HCT116 (cell line): ENCODE measurements around the gene CDH4. TPM values are rescaled to one million over a fixed set of nuclear protein-coding genes. Genes with fewer than 3 reads are reported as not detected.

Experiments used
- ATAC-seq: fragments of 200-7000 bp; cut with Tn5 transposase; 2 replicates; pipeline ENCODE4 v1.9.1; 2020; ENCODE audit warnings: mild to moderate bottlenecking, moderate library complexity
- BruUV-seq: library from RNA; stranded (reverse); fragments of 400-500 nt; replicated peaks from 2 replicates; lab custom pipeline; 2021; lab: Mats Ljungman, UMichigan
- CTCF ChIA-PET: fragments of 300-600 bp; sonication (Branson Sonifier 250); formaldehyde crosslinking; loops from one replicate; lab custom pipeline; 2021; ENCODE audit warnings: antibody characterized with exemption; lab: Charles Lee
- POLR2A ChIA-PET: fragments of 300-600, 350-600 bp; sonication (Branson Sonifier 250); formaldehyde crosslinking; loops from one replicate; lab custom pipeline; 2021; ENCODE audit warnings: antibody characterized with exemption; lab: Charles Lee
- RAD21 ChIA-PET, 2 experiments: fragments of 300-600 bp; sonication (Branson Sonifier 250); formaldehyde crosslinking; loops; one replicate each; lab custom pipeline; 2023; ENCODE audit warnings: low total read pairs in 2 of 2; ENCODE audit not compliant: uncharacterized antibody in 2 of 2, unreplicated experiment in 2 of 2, low non-redundant PET in 1 of 2; lab: Charles Lee
- DNase-seq: peaks from one replicate; pipeline ENCODE4 v3.0.0-alpha.2; 2010; ENCODE audit warnings: low read depth, low spot score
- H2AFZ ChIP-seq: fragments of 200-600 bp; shearing (Covaris generic), sonication (generic); 2 replicates; pipeline ENCODE4 v1.6.1; 2017; ENCODE audit warnings: low read depth, mixed run types, mixed read lengths, antibody characterized with exemption, low read length; ENCODE audit not compliant: poor library complexity, severe bottlenecking
- H3K27ac ChIP-seq: 2 replicates; pipeline ENCODE4 v1.5.1; 2012; ENCODE audit warnings: low read depth, low read length
- H3K27me3 ChIP-seq: fragments of 200-600 bp; sonication (generic); 2 replicates; pipeline ENCODE4 v1.6.1; 2016; ENCODE audit warnings: mixed run types, low read length, mixed read lengths; ENCODE audit not compliant: insufficient read depth
- H3K36me3 ChIP-seq, 2 experiments: fragments of 200-500 bp in 1 of 2; fragments of 200-600 bp in 1 of 2; sonication (Bioruptor generic) in 1 of 2; sonication (generic) in 1 of 2; 2 replicates each; pipeline versions ENCODE4 v1.5.1 to v1.6.1; 2014 to 2016; ENCODE audit warnings: low read length in 2 of 2, inconsistent platforms in 1 of 2, mixed read lengths in 1 of 2, mixed run types in 1 of 2; ENCODE audit not compliant: insufficient read depth in 2 of 2, control insufficient read depth in 1 of 2
- H3K4me1 ChIP-seq, 2 experiments: fragments of 200-600 bp in 1 of 2; sonication (generic) in 1 of 2; 2 replicates each; pipeline versions ENCODE4 v1.5.1 to v1.6.1; 2012 to 2017; ENCODE audit warnings: low read length in 2 of 2, inconsistent platforms in 1 of 2, mild to moderate bottlenecking in 1 of 2, mixed read lengths in 1 of 2, mixed run types in 1 of 2, moderate library complexity in 1 of 2; ENCODE audit not compliant: insufficient read depth in 2 of 2, control insufficient read depth in 1 of 2
- H3K4me2 ChIP-seq: fragments of 200-600 bp; sonication (generic); 2 replicates; pipeline ENCODE4 v1.6.1; 2017; ENCODE audit warnings: mixed run types, low read length, mixed read lengths
- H3K4me3 ChIP-seq, 2 experiments: fragments of 200-600 bp in 1 of 2; sonication (generic) in 1 of 2; replicated peaks in 1 of 2; 2 replicates each; pipeline ENCODE4 v1.5.1; 2011 to 2016; ENCODE audit warnings: low read length in 2 of 2, control low read depth in 1 of 2, low read depth in 1 of 2, mild to moderate bottlenecking in 1 of 2, mixed read lengths in 1 of 2, mixed run types in 1 of 2
- H3K79me2 ChIP-seq: fragments of 200-600 bp; sonication (generic); 2 replicates; pipeline ENCODE4 v1.6.1; 2017; ENCODE audit warnings: mild to moderate bottlenecking, mixed run types, low read length, moderate library complexity, mixed read lengths; ENCODE audit not compliant: insufficient read depth
- H3K9ac ChIP-seq: fragments of 200-600 bp; sonication (generic); 2 replicates; pipeline ENCODE4 v1.6.1; 2016; ENCODE audit warnings: low read length, mixed read lengths
- H3K9me2 ChIP-seq: fragments of 200-600 bp; sonication (generic), shearing (Covaris generic); 2 replicates; pipeline ENCODE4 v1.6.1; 2017; ENCODE audit warnings: mixed run types, mild to moderate bottlenecking, moderate library complexity; ENCODE audit not compliant: insufficient read depth
- H3K9me3 ChIP-seq, 2 experiments: fragments of 200-500 bp in 1 of 2; fragments of 200-600 bp in 1 of 2; sonication (Bioruptor generic) in 1 of 2; sonication (generic) in 1 of 2; 2 replicates each; pipeline ENCODE4 v1.6.1; 2014 to 2017; ENCODE audit warnings: low read length in 2 of 2, mixed read lengths in 2 of 2, inconsistent platforms in 1 of 2, low read depth in 1 of 2, mild to moderate bottlenecking in 1 of 2, mixed run types in 1 of 2, moderate library complexity in 1 of 2; ENCODE audit not compliant: control insufficient read depth in 1 of 2, insufficient read depth in 1 of 2
- H4K20me1 ChIP-seq: fragments of 200-600 bp; sonication (generic), shearing (Covaris generic); 2 replicates; pipeline ENCODE4 v1.6.1; 2017; ENCODE audit warnings: mixed run types, mild to moderate bottlenecking, moderate library complexity; ENCODE audit not compliant: insufficient read depth
- CBX3 ChIP-seq: IDR thresholded peaks from 2 replicates; pipeline ENCODE4 v1.6.1; 2012; ENCODE audit warnings: low read depth
- EGR1 ChIP-seq: IDR thresholded peaks from 2 replicates; pipeline ENCODE4 v1.6.1; 2012; ENCODE audit warnings: low read depth
- ELF1 ChIP-seq: IDR thresholded peaks from 2 replicates; pipeline ENCODE4 v1.6.1; 2012; ENCODE audit warnings: low read depth, borderline replicate concordance
- FOSL1 ChIP-seq: IDR thresholded peaks from 2 replicates; pipeline ENCODE4 v1.6.1; 2012; ENCODE audit warnings: low read depth
- POLR2A ChIP-seq: IDR thresholded peaks from 2 replicates; pipeline ENCODE4 v1.7.0; 2011; ENCODE audit warnings: borderline replicate concordance; ENCODE audit not compliant: insufficient read depth, insufficient read length; ENCODE audit errors: extremely low read depth
- POLR2AphosphoS5 ChIP-seq: IDR thresholded peaks from 2 replicates; pipeline ENCODE4 v1.6.1; 2011; ENCODE audit warnings: mild to moderate bottlenecking, low read depth, low read length, moderate library complexity
- RAD21 ChIP-seq: IDR thresholded peaks from 2 replicates; pipeline ENCODE4 v1.6.1; 2012; ENCODE audit warnings: low read depth, mild to moderate bottlenecking
- SIN3A ChIP-seq: IDR thresholded peaks from 2 replicates; pipeline ENCODE4 v1.6.1; 2012; ENCODE audit warnings: low read depth
- SP1 ChIP-seq: IDR thresholded peaks from 2 replicates; pipeline ENCODE4 v1.6.1; 2012; ENCODE audit warnings: low read depth
- SRF ChIP-seq: IDR thresholded peaks from 2 replicates; pipeline ENCODE4 v1.6.1; 2012; ENCODE audit warnings: low read depth
- YY1 ChIP-seq: IDR thresholded peaks from 2 replicates; pipeline ENCODE4 v1.6.1; 2011; ENCODE audit warnings: low read length, low read depth, moderate library complexity, mild to moderate bottlenecking; ENCODE audit not compliant: insufficient replicate concordance; ENCODE audit errors: extremely low read depth
- ZFX ChIP-seq: fragments of 450-650 bp; IDR thresholded peaks from 2 replicates; pipeline ENCODE4 v1.6.1; 2017
- ZNF274 ChIP-seq: fragments of 200-500 bp; sonication (Bioruptor generic); IDR thresholded peaks from 2 replicates; pipeline ENCODE4 v1.6.1; 2014; ENCODE audit warnings: mild to moderate bottlenecking, low read depth, low read length, inconsistent platforms
- intact Hi-C: fragments of 100-400 bp; cut with micrococcal nuclease; formaldehyde crosslinking; loops from 2 replicates; pipeline ENCODE4 v1.10.0; 2022
- total RNA-seq: library from RNA; stranded (reverse); gene quantifications from one replicate; pipeline ENCODE4 v1.2.1, GENCODE V29; 2021; ENCODE audit not compliant: unreplicated experiment
- TF ChIP-seq, protein P1 (sequence below): IDR thresholded peaks from 2 replicates; pipeline ENCODE4 v1.6.1; 2012
- TF ChIP-seq, protein P2 (sequence below): IDR thresholded peaks from 2 replicates; pipeline ENCODE4 v1.6.1; 2012
- TF ChIP-seq, protein P3 (sequence below): IDR thresholded peaks from 2 replicates; pipeline ENCODE4 v1.6.1; 2011; ENCODE audit warnings: mild to moderate bottlenecking, low read length, moderate library complexity; ENCODE audit not compliant: insufficient replicate concordance; ENCODE audit errors: extremely low read depth
- TF ChIP-seq, protein P4 (sequence below), 3 experiments: fragments of 200-600 bp in 1 of 3; sonication (generic) in 1 of 3; IDR thresholded peaks in 2 of 3; conservative IDR thresholded peaks in 1 of 3; 2 replicates each; pipeline ENCODE4 v1.5.1; 2012 to 2017; ENCODE audit warnings: low read depth in 2 of 3, low read length in 2 of 3, antibody characterized with exemption in 1 of 3, borderline replicate concordance in 1 of 3, control low read depth in 1 of 3, mild to moderate bottlenecking in 1 of 3, mixed read lengths in 1 of 3, mixed run types in 1 of 3, moderate library complexity in 1 of 3; ENCODE audit not compliant: insufficient read depth in 1 of 3
- TF ChIP-seq, protein P5 (sequence below): IDR thresholded peaks from 2 replicates; pipeline ENCODE4 v1.6.1; 2012; ENCODE audit warnings: low read depth

The CDH4 gene
- total RNA-seq, 1 experiment from 2014 or later: not detected

DNA sequence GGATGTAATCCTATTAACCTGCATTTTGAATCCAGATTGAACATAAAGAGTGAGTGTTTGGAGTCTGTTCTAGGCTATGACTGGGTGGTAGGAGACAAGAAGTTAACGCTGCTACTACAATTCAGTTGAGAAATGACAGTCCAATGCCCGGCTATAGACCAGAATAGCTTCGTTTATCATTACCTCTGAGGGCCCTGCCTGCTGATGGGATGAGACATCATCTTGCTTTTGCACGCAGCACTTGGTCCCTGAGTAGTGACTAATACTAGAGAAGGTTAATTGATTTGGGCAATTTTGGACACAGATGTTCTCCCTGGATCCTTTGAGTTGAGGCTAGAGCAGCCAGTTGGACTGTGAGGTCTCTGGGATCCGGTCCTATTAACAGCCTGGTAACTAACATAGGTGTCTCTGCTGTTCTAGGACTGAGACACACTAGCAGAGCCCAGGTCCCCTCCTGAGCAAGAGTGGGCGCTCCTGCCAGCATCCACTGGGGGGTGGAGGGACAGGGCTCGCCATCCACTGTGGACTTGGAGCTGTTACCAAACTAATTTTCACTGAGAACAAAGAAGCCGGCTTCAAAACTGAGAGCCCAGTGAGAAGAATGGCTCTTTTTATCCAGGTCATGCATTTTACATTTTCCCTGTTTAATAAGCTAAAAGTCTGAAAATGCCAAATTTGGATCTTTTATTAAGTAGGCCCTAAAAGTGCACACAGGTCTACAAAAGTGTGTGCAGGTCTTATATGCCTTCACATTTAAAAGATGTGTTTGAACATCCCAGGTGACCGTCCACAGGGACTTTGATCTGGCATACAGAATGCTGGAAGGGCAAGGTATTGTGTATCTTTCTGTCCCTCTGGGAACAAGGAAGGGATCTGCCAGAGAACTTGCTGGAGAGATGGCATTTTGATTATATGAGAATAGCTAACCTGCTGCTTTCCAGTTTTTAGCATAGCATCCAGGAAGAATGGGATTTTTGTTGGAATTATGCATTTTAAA lies 212.5 kb downstream of the CDH4 start:
- no peaks in the 10 kb centered on the region for H3K36me3 ChIP-seq
- BruUV-seq: no TSS peak
- no peak overlapping the region for H3K27ac ChIP-seq
- POLR2A ChIA-PET: no interaction called here
- no peak for ATAC-seq
- no peaks in the 10 kb centered on the region for H3K4me1 ChIP-seq
- no peak overlapping the region for H3K9ac ChIP-seq
- no peak overlapping the region for H2AFZ ChIP-seq
- no peak overlapping the region for H3K4me3 ChIP-seq
- CTCF ChIA-PET: no interaction called here
- RAD21 ChIA-PET: no interaction called here
- no peaks in the 10 kb centered on the region for H4K20me1 ChIP-seq
- H3K27me3 ChIP-seq: no peaks in the 10 kb centered on the region
- TF ChIP-seq EGR1: no peak
- no peak for TF ChIP-seq CBX3
- TF ChIP-seq SIN3A: no peak
- TF ChIP-seq FOSL1: no peak
- TF ChIP-seq POLR2AphosphoS5: no peak
- TF ChIP-seq RAD21: no peak
- no peak for TF ChIP-seq ELF1
- TF ChIP-seq ZNF274: no peak
- no peak for TF ChIP-seq SRF
- TF ChIP-seq, protein P1, sequence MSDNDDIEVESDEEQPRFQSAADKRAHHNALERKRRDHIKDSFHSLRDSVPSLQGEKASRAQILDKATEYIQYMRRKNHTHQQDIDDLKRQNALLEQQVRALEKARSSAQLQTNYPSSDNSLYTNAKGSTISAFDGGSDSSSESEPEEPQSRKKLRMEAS: no peak
- TF ChIP-seq, protein P2, sequence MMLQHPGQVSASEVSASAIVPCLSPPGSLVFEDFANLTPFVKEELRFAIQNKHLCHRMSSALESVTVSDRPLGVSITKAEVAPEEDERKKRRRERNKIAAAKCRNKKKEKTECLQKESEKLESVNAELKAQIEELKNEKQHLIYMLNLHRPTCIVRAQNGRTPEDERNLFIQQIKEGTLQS: no peak
- TF ChIP-seq YY1: no peak
- TF ChIP-seq, protein P3, sequence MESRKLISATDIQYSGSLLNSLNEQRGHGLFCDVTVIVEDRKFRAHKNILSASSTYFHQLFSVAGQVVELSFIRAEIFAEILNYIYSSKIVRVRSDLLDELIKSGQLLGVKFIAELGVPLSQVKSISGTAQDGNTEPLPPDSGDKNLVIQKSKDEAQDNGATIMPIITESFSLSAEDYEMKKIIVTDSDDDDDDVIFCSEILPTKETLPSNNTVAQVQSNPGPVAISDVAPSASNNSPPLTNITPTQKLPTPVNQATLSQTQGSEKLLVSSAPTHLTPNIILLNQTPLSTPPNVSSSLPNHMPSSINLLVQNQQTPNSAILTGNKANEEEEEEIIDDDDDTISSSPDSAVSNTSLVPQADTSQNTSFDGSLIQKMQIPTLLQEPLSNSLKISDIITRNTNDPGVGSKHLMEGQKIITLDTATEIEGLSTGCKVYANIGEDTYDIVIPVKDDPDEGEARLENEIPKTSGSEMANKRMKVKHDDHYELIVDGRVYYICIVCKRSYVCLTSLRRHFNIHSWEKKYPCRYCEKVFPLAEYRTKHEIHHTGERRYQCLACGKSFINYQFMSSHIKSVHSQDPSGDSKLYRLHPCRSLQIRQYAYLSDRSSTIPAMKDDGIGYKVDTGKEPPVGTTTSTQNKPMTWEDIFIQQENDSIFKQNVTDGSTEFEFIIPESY: no peak
- TF ChIP-seq, protein P4, sequence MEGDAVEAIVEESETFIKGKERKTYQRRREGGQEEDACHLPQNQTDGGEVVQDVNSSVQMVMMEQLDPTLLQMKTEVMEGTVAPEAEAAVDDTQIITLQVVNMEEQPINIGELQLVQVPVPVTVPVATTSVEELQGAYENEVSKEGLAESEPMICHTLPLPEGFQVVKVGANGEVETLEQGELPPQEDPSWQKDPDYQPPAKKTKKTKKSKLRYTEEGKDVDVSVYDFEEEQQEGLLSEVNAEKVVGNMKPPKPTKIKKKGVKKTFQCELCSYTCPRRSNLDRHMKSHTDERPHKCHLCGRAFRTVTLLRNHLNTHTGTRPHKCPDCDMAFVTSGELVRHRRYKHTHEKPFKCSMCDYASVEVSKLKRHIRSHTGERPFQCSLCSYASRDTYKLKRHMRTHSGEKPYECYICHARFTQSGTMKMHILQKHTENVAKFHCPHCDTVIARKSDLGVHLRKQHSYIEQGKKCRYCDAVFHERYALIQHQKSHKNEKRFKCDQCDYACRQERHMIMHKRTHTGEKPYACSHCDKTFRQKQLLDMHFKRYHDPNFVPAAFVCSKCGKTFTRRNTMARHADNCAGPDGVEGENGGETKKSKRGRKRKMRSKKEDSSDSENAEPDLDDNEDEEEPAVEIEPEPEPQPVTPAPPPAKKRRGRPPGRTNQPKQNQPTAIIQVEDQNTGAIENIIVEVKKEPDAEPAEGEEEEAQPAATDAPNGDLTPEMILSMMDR (IDR thresholded peaks at IDR 0.05 in 2 of 3, conservative IDR thresholded peaks at IDR 0.05 in 1 of 3; ENCODE audit: borderline replicate concordance in 1 of 3, insufficient read depth in 1 of 3, low read depth in 2 of 3, low read length in 2 of 3): no peak
- no peak for TF ChIP-seq POLR2A
- TF ChIP-seq, protein P5, sequence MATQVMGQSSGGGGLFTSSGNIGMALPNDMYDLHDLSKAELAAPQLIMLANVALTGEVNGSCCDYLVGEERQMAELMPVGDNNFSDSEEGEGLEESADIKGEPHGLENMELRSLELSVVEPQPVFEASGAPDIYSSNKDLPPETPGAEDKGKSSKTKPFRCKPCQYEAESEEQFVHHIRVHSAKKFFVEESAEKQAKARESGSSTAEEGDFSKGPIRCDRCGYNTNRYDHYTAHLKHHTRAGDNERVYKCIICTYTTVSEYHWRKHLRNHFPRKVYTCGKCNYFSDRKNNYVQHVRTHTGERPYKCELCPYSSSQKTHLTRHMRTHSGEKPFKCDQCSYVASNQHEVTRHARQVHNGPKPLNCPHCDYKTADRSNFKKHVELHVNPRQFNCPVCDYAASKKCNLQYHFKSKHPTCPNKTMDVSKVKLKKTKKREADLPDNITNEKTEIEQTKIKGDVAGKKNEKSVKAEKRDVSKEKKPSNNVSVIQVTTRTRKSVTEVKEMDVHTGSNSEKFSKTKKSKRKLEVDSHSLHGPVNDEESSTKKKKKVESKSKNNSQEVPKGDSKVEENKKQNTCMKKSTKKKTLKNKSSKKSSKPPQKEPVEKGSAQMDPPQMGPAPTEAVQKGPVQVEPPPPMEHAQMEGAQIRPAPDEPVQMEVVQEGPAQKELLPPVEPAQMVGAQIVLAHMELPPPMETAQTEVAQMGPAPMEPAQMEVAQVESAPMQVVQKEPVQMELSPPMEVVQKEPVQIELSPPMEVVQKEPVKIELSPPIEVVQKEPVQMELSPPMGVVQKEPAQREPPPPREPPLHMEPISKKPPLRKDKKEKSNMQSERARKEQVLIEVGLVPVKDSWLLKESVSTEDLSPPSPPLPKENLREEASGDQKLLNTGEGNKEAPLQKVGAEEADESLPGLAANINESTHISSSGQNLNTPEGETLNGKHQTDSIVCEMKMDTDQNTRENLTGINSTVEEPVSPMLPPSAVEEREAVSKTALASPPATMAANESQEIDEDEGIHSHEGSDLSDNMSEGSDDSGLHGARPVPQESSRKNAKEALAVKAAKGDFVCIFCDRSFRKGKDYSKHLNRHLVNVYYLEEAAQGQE: no peak
- no peak for TF ChIP-seq ZFX
- TF ChIP-seq SP1: no peak
- TF ChIP-seq, all 23 proteins: peak for 0
- Histone ChIP-seq H3K4me2 (no peak overlapping the region), H3K79me2 (no peaks in the 10 kb centered on the region), H3K9me3 (peaks cover 0 to 5% of the 10 kb centered on the region in 2 experiments; a peak in 1 of 4 replicates), H3K9me2 (no peaks in the 10 kb centered on the region)
- intact Hi-C loops: no loop called here
- DNase-seq: no peak
